Fibroblast of the aortic adventitia (primary cell): ENCODE measurements around the gene DICER1. TPM values are rescaled to one million over a fixed set of nuclear protein-coding genes. Genes with fewer than 3 reads are reported as not detected.

ENCODE experiments used
- DNase-seq: peaks from one replicate; pipeline ENCODE4 v3.0.0-alpha.2; 2010; ENCODE audit warnings: low read depth
- H3K4me3 ChIP-seq: 2 replicates; pipeline ENCODE4 v1.5.1; 2011; ENCODE audit warnings: low read depth, mild to moderate bottlenecking, control low read depth, low read length, moderate library complexity
- total RNA-seq: library from RNA; depleted of rRNA; stranded (reverse); fragments of >200 nt; gene quantifications from 2 replicates; pipeline ENCODE4 v1.2.3, GENCODE V29; 2012; ENCODE audit warnings: low replicate concordance
- TF ChIP-seq, protein P1 (sequence below): IDR thresholded peaks from 2 replicates; pipeline ENCODE4 v1.5.1; 2011; ENCODE audit warnings: mild to moderate bottlenecking, low read length, control low read depth, inconsistent platforms; ENCODE audit not compliant: insufficient read depth

DICER1 gene
- total RNA-seq, 1 donor: 46.6 TPM

DNA sequence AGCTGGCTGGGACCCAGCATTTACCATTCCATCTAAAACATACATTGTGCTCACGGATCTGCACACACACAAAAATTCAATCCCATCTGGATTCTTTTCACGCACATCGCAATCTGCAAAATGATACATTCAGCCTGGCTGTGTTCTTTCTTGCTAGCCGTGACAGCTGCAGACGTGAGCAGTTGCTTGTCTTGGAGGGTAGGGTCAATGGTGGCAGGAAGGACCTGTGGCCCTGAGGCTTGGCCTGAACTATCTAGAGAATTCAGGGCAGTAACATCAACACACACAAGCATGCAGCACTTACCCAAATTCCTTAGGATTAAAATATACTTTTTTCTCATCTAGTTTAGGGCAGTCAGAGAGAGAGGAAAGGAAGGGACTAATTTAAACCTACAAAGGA, 72.0 kb downstream of the DICER1 start:
- TF ChIP-seq, protein P1, sequence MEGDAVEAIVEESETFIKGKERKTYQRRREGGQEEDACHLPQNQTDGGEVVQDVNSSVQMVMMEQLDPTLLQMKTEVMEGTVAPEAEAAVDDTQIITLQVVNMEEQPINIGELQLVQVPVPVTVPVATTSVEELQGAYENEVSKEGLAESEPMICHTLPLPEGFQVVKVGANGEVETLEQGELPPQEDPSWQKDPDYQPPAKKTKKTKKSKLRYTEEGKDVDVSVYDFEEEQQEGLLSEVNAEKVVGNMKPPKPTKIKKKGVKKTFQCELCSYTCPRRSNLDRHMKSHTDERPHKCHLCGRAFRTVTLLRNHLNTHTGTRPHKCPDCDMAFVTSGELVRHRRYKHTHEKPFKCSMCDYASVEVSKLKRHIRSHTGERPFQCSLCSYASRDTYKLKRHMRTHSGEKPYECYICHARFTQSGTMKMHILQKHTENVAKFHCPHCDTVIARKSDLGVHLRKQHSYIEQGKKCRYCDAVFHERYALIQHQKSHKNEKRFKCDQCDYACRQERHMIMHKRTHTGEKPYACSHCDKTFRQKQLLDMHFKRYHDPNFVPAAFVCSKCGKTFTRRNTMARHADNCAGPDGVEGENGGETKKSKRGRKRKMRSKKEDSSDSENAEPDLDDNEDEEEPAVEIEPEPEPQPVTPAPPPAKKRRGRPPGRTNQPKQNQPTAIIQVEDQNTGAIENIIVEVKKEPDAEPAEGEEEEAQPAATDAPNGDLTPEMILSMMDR: no peak
- DNase-seq: no peak
- no peak overlapping the region for H3K4me3 ChIP-seq

DNA sequence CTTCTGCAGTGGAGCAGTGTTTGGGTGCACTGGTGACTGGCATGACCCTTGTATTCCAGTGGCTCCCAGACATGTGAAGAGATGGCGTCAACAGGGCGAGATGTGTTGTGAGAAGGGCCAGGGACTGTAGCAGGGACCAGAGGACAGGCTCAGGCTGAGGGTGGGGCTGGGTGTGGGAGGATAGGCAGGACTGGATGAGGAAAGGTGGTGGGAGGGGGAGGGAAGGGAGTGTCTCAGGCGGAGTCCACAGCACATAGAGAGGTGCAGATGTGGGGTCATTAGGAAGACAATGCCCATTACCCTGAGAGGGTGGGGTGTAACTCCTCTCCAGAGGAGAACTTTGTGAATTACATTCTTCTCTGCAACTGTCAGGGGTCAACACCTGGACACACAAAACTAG, 78.5 kb downstream of the DICER1 start:
- TF ChIP-seq, protein P1: no peak
- no peak overlapping the region for H3K4me3 ChIP-seq
- no peak for DNase-seq

DNA sequence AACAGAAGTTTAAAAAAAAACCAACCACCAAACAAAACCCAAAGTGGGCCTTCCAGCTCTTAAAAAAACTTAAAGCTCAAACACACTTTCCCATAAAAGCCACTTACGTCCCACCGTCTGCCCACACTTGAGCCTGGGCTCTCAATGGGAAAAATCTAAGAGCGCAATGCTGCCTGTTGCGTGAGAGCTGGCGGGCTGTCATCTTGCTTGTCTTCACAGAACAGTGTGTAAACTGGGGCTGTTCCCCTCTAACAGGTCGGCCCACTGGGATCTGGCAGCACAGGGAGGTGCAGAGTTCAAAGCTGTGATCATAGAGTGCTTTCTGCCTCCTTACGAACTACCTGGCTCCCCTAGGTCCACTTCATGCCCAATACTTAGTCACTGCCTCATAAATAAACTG, 80.0 kb downstream of the DICER1 start:
- DNase-seq: no peak
- H3K4me3 ChIP-seq: no peak overlapping the region
- TF ChIP-seq, protein P1: no peak

DNA sequence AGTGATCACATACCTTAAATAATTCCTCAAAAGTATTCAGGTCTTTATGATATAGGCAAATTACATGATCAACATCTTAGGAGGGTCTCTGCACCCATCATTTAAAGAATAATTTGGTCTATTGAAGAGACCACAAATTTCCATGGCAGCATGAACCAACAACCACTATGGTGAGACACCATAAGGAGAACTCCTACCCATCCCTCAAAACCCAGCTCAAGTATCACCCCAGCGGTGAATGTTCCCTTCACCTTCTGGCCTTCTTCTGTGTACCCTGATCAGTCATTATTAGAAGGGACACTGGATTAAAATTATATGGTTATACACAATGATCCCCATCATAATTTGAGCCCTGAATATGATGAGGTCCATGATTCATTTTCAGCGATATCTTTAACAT, 81.5 kb downstream of the DICER1 start:
- no peak for DNase-seq
- TF ChIP-seq, protein P1: no peak
- H3K4me3 ChIP-seq: no peak overlapping the region

DNA sequence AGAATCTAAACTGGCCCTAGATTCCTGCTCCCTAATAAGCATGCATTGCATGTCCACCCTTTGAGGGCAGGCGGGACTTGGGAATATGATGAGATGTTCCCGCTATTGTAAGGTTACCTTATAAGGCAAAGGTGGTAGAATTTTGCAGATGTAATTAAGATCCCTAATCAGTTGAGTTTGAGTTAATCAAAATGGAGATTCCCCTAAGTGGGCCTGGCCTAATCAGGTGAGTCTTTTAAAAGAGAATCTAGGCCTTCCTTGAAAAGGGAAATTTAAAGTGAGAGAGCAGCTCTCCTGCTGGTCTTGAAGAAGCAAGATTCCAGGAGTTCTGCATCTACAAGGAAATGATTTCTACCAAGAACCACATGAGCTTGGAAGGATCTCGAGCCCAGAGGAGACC, 83.4 kb downstream of the DICER1 start:
- no peak for DNase-seq
- TF ChIP-seq, protein P1: no peak
- no peak overlapping the region for H3K4me3 ChIP-seq

DNA sequence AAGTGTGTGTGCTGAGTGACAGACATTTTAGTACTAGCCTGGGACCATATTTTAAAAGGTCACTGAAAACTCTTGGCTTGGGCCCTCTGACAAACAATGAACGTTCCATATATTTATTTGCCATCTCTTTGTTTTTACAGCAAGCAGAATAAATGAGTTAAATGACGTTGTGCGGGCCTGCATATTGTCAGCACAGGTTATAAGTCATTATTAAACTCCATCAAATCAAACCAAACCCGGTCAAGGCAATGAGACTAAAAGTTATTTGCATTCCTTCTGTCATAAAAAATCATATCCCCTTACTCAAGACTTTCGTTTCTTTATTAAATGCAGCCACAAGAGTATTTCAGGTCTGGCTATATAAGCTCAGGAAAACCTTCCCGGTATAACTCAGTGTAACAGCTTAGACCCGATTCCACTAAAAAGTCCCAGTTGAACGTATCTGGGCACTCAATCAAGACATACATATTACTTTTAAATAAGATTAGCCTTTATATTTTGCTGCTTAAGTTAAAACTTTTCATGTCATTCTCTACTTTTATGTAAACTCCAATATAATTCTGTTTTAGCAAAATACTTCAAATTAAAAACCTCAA, 84.9 kb downstream of the DICER1 start:
- H3K4me3 ChIP-seq: no peak overlapping the region
- DNase-seq: no peak
- TF ChIP-seq, protein P1: no peak
